Hematopoietic multipotent progenitor cell treated with erythropoietin and hydrocortisone succinate and interleukin-3 and kit ligand, for 8 days (in vitro differentiated cells): ENCODE results near the gene FGF14.

ENCODE experiments used
- DNase-seq: peaks from one replicate; pipeline ENCODE4 v3.0.0-alpha.2; 2015

The FGF14 gene

GRCh38 chr13:101835920-101836319, 565.9 kb downstream of the FGF14 start:
- no peak for DNase-seq

DNA sequence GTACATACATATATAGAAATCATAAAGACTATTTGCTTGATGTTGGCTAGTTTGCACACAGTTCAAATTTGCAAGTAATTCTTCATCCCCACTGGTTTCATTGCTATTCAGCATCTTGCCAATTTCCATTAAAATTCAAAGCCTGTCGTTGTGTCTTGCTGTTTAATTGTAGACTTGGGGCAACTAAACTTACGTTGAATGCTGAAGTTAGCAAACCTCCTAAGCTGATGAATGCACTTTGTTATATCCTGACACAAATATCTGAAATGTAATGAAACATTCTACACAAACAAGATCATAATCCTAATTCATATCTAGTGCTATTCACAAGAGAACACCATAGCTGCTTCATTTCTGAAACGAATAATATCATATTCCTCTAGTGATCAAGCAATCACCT, 568.2 kb downstream of the FGF14 start:
- DNase-seq: no peak

- DNase-seq: no peak
These were observed 571.8 kb downstream of the FGF14 start for GRCh38 chr13:101830035-101830434.

DNA sequence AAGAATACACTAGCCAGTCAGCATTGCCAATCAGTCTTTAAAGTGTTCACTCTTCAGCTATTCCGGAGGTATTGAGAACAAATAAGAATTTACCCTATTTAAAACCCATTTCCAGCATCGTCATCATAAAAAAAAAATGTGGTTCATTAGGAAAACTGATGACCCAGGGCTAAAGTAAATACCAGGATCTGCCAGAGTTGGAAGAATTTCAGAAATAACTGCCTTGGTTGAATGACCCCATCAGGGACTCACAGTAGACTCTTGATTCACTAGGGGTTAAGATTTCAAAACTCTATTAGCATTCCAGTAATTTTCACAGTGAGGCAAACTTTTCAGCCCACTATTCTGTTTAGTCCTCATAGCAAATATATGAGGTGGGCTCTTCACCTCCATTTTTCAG, 572.4 kb downstream of the FGF14 start:
- no peak for DNase-seq

- DNase-seq: no peak
These were observed 573.7 kb downstream of the FGF14 start for GRCh38 chr13:101828119-101828518.

DNA sequence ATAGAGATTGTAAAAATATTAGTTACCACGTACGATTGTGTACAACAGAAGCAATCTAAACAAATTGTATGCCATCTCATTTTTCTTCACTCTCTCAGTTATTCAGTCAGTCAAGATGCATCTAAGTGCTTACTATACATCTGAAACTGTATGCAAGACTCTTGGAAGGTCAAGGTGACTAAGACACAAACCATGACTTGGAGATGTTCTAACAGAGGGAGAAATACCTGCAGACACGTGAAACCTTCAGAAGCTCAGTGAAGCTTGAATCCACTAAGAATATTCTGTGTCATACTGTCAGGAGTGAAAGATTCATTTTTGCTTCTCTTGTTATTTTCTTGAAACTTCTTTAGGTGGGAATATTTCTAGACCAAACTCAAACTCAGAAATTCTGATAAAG, 584.0 kb downstream of the FGF14 start:
- no peak for DNase-seq

GRCh38 chr13:101811881-101812280, 590.0 kb downstream of the FGF14 start:
- no peak for DNase-seq

DNA sequence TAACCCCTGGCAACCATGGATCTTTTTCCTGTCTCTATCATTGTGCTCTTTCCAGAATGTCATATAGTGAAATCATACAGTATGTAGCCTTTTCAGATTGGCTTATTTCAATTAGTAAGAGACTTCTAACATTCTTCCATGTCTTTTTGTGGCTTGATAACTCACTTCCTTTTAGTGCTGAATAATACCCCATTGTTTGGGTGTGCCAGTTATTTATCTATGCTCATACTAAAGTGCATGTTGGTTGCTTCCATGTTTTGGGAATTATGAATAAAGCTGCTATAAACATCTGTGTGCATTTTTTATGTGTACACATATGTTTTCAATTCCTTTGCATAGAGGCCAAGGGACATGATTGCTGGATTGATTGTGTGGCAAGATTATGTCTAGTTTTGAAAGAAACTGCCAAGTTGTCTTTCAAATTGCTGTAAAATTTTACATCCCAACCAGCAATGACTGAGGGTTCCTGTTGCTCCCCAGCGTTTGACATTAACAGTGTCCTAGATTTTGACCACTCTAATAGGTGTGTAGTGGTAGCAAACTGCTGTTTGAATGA, 590.5 kb downstream of the FGF14 start:
- no peak for DNase-seq

- no peak for DNase-seq
These were observed 602.7 kb downstream of the FGF14 start for GRCh38 chr13:101799196-101799595.

DNA sequence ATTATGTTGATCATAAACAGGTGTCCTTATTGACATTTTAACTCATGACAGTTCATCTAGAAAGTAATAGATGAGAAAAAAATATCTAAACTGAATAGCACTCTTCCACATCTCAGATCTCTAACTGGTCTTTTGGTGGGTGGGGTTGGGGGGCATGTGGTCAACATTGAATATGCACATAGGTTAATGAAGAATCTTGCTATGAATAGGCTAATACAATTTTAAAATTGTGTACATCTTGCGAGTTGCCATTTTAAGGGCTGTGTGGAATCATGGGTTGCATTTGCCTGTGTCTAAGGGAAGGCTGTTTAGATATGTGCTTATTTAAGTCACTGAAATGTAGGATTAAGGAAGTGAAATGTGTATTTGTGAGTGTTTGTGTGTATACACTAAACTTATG, 603.4 kb downstream of the FGF14 start:
- DNase-seq: no peak

- no peak for DNase-seq
These were observed 606.4 kb downstream of the FGF14 start for GRCh38 chr13:101795460-101795859.

DNA sequence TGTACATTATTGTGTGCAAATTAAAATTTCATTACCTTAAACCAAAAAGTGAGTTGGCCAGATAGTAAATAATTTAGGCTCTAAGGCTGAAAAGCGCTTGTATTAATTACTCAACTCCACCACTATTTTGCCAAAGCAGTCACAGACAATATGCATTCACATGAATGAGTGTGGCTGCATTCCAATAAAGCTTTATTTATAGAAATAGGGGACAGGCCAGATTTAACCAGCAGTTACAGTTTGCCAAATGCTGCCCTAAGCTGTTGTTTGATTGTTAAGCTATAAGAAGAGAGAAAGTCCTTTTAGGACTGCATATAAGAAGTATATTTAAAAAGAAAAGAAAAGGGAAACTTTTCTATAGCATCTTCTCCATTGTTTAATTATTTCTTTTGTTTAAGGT, 606.8 kb downstream of the FGF14 start:
- DNase-seq: no peak

- DNase-seq: no peak
These were observed 609.7 kb downstream of the FGF14 start for GRCh38 chr13:101792189-101792588.

DNA sequence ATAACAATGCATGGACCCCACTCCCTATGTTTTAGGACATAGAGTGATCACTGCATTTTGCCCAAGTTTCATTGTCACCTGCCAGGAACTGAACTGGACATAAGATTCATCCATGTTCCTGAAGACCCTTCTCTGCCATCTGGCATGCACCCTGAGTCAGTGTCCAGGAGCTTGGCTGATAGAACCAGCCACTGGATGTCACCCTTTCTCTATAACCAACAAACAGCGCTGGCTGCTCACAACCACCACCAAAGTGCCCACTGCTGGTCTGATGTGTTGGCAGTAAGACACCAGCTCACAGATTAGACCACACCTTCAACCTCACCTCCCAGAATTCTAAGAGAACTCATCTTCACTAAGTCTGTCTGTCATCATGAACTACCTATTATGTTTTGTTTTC, 616.0 kb downstream of the FGF14 start:
- peak; percentile 22 for DNase-seq

- DNase-seq: no peak
These were observed 617.5 kb downstream of the FGF14 start for GRCh38 chr13:101784313-101784712.

DNA sequence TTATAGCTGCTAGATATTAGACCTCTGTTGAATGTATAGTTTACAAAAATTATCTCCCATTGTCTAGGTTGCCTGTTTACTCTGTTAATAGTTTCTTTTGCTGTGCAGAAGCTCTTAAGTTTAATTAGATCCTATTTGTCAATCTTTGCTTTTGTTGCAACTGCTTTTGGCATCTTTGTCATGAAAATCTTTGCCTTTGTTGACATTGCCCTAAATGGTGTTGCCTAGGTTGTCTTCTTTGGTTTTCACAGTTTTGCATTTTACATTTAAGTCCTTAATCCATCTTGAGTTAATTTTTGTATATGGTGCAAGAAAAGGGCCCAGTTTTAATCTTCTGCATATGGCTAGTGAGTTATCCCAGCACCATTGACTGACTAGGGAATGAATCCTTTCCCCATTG, 618.3 kb downstream of the FGF14 start:
- DNase-seq: no peak

- no peak for DNase-seq
These were observed 621.6 kb downstream of the FGF14 start for GRCh38 chr13:101780211-101780610.

DNA sequence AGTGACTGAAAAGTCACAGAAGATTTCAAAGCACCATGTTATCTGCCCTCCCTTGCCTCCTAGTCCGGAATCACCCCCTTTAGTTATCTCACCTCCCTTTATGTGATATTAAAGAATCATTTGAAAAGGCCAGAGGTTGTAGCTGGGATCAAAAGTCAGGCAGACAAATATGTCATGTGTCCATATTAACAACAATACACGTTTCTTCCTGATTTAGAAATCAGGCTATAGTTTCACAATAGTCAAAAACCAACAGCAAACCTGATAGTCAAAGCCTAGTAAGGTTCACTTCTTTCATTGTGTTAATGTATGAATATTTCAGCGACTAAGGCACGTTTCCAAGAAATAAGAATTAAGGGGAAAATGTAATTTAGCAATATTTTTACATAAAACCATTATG, 622.7 kb downstream of the FGF14 start:
- DNase-seq: no peak

GRCh38 chr13:101775267-101775666, 626.6 kb downstream of the FGF14 start:
- no peak for DNase-seq

- no peak for DNase-seq
These were observed 627.5 kb downstream of the FGF14 start for GRCh38 chr13:101774393-101774792.

GRCh38 chr13:101773062-101773461, 628.8 kb downstream of the FGF14 start:
- no peak for DNase-seq

- DNase-seq: no peak
These were observed 634.7 kb downstream of the FGF14 start for GRCh38 chr13:101767131-101767530.

GRCh38 chr13:101763191-101763590, 638.7 kb downstream of the FGF14 start:
- DNase-seq: no peak

DNA sequence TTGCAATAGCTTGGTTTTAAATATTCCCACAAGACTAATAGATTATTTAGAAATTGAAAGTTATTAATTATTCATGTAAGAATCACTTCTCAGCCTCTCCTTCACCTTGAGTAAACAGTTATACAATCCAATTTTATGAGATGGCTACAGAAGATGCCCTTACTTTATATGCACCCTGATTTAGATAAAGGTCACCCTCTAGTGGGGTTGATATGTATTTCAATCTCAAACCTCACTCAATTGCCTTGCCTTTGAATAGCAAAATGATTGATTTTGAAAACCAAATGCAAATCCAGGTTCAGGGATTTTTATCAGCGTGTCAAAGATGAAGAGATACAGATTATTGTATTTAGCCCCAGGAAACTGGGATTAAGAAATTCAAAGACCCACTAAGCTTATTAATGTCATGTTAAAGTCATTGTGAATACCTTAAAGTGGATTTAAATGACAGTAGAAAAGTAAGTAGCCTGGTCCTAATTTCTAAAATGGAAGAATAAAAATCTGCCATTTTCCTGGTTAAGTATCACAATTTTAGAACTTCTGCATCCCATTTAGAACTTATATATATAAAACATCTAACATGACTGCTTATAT, 644.3 kb downstream of the FGF14 start:
- DNase-seq: peak; percentile 52

DNA sequence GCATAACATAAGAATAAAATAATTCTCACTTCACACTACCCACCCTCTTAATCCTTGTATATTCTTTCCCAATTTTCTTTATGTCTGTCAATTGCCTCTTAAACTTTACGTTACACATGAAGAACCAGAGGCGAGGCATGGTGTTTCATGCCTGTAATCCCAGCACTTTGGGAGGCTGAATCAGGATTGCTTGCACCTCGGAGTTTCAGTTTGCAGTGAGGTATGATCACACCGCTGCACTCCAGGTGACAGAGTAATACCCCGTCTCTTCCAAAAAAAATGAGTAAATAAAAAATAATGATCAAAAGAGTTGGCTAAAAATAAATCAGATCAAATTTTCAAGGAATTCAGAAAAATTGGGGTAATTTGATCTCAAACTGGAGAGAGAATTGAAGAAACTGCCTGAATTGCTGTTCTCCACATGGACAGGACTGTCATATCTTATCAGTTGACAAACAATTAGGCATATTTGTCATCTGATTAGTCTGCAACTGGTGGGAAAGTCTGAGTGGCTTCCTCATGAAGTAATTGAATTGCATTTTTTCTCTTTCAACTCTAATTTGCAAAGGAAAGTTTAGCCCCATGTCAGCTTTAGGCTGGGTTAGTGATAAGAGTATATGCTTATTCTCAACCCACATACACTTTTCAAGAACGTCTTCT, 646.5 kb downstream of the FGF14 start:
- peak; percentile 6 for DNase-seq
